Caki2 (cell line): ENCODE data around the gene ADAM19. TPM values are rescaled to one million over a fixed set of nuclear protein-coding genes. Genes with fewer than 3 reads are reported as not detected.

ENCODE experiments used
- DNase-seq: peaks from one replicate; pipeline ENCODE4 v3.0.0-alpha.2; 2015; ENCODE audit warnings: low read depth
- in situ Hi-C: cut with HindIII; loops from 2 replicates; pipeline ENCODE4 v1.10.0; 2016; ENCODE audit warnings: low sequenced_read_pairs, low pct_unique_long_range_greater_than_20kb, mixed read lengths
- total RNA-seq: library from RNA; depleted of rRNA; stranded (reverse); fragments of >200 nt; shearing (Covaris generic); gene quantifications from 2 replicates; pipeline ENCODE4 v1.2.3, GENCODE V29; 2014; ENCODE audit warnings: low replicate concordance

ADAM19 gene
- total RNA-seq, 1 experiment from 2014 or later, result 9.1 TPM

GRCh38 chr5:157568720-157569119 lies 6.9 kb downstream of the ADAM19 start:
- no peak for DNase-seq
- in situ Hi-C loops, result no loop called here

- in situ Hi-C loops, result no loop called here
- DNase-seq, result no peak
Observed at GRCh38 chr5:157568222-157568621, 7.4 kb downstream of the ADAM19 start.

GRCh38 chr5:157566902-157567489 lies 8.6 kb downstream of the ADAM19 start:
- in situ Hi-C loops, result no loop called here
- no peak for DNase-seq

GRCh38 chr5:157563929-157564716 lies 11.5 kb downstream of the ADAM19 start:
- in situ Hi-C loops, result no loop called here
- no peak for DNase-seq

- no peak for DNase-seq
- in situ Hi-C loops, result no loop called here
Observed at GRCh38 chr5:157563373-157563928, 12.1 kb downstream of the ADAM19 start.

GRCh38 chr5:157562111-157562581 lies 13.4 kb downstream of the ADAM19 start:
- DNase-seq, result no peak
- in situ Hi-C loops, result no loop called here

GRCh38 chr5:157561110-157561509 lies 14.5 kb downstream of the ADAM19 start:
- no peak for DNase-seq
- in situ Hi-C loops, result no loop called here

GRCh38 chr5:157559301-157559700 lies 16.3 kb downstream of the ADAM19 start:
- in situ Hi-C loops, result no loop called here
- DNase-seq, result peak; percentile 49

- in situ Hi-C loops, result no loop called here
- no peak for DNase-seq
Observed at GRCh38 chr5:157558681-157559080, 16.9 kb downstream of the ADAM19 start.

GRCh38 chr5:157558041-157558595 lies 17.5 kb downstream of the ADAM19 start:
- peak; percentile 81 for DNase-seq
- in situ Hi-C loops, result no loop called here

GRCh38 chr5:157556615-157557418 lies 18.8 kb downstream of the ADAM19 start:
- in situ Hi-C loops, result no loop called here
- DNase-seq, result no peak

- peak; percentile 44 for DNase-seq
- in situ Hi-C loops, result no loop called here
Observed at GRCh38 chr5:157555037-157555640, 20.4 kb downstream of the ADAM19 start.

- DNase-seq, result no peak
- in situ Hi-C loops, result no loop called here
Observed at GRCh38 chr5:157554179-157555036, 21.2 kb downstream of the ADAM19 start.

GRCh38 chr5:157552650-157553049 lies 22.9 kb downstream of the ADAM19 start:
- in situ Hi-C loops, result no loop called here

GRCh38 chr5:157550663-157551062 lies 24.9 kb downstream of the ADAM19 start:
- in situ Hi-C loops, result no loop called here
- no peak for DNase-seq

More at GRCh38 chr5:157552650-157553049, 22.9 kb downstream of the ADAM19 start:
- DNase-seq, result no peak

GRCh38 chr5:157549954-157550549 lies 25.5 kb downstream of the ADAM19 start:
- in situ Hi-C loops, result no loop called here
- no peak for DNase-seq

- DNase-seq, result no peak
- in situ Hi-C loops, result no loop called here
Observed at GRCh38 chr5:157549283-157549629, 26.3 kb downstream of the ADAM19 start.
